HCT116 (cell line): Measurements from ENCODE around the gene EIF4E3. TPM values are rescaled to one million over a fixed set of nuclear protein-coding genes. Genes with fewer than 3 reads are reported as not detected.

ENCODE experiments used
- ATAC-seq: fragments of 200-7000 bp; cut with Tn5 transposase; 2 replicates; pipeline ENCODE4 v1.9.1; 2020; ENCODE audit warnings: mild to moderate bottlenecking, moderate library complexity
- BruUV-seq: library from RNA; stranded (reverse); fragments of 400-500 nt; replicated peaks from 2 replicates; lab custom pipeline; 2021; lab: Mats Ljungman, UMichigan
- CTCF ChIA-PET: fragments of 300-600 bp; sonication (Branson Sonifier 250); formaldehyde crosslinking; loops from one replicate; lab custom pipeline; 2021; ENCODE audit warnings: antibody characterized with exemption; lab: Charles Lee
- POLR2A ChIA-PET: fragments of 300-600, 350-600 bp; sonication (Branson Sonifier 250); formaldehyde crosslinking; loops from one replicate; lab custom pipeline; 2021; ENCODE audit warnings: antibody characterized with exemption; lab: Charles Lee
- RAD21 ChIA-PET, 2 experiments: fragments of 300-600 bp; sonication (Branson Sonifier 250); formaldehyde crosslinking; loops; one replicate each; lab custom pipeline; 2023; ENCODE audit warnings: low total read pairs in 2 of 2; ENCODE audit not compliant: uncharacterized antibody in 2 of 2, unreplicated experiment in 2 of 2, low non-redundant PET in 1 of 2; lab: Charles Lee
- DNase-seq: peaks from one replicate; pipeline ENCODE4 v3.0.0-alpha.2; 2010; ENCODE audit warnings: low read depth, low spot score
- H2AFZ ChIP-seq: fragments of 200-600 bp; shearing (Covaris generic), sonication (generic); 2 replicates; pipeline ENCODE4 v1.6.1; 2017; ENCODE audit warnings: low read depth, mixed run types, mixed read lengths, antibody characterized with exemption, low read length; ENCODE audit not compliant: poor library complexity, severe bottlenecking
- H3K27ac ChIP-seq: 2 replicates; pipeline ENCODE4 v1.5.1; 2012; ENCODE audit warnings: low read depth, low read length
- H3K27me3 ChIP-seq: fragments of 200-600 bp; sonication (generic); 2 replicates; pipeline ENCODE4 v1.6.1; 2016; ENCODE audit warnings: mixed run types, low read length, mixed read lengths; ENCODE audit not compliant: insufficient read depth
- H3K36me3 ChIP-seq, 2 experiments: fragments of 200-500 bp in 1 of 2; fragments of 200-600 bp in 1 of 2; sonication (Bioruptor generic) in 1 of 2; sonication (generic) in 1 of 2; 2 replicates each; pipeline versions ENCODE4 v1.5.1 to v1.6.1; 2014 to 2016; ENCODE audit warnings: low read length in 2 of 2, inconsistent platforms in 1 of 2, mixed read lengths in 1 of 2, mixed run types in 1 of 2; ENCODE audit not compliant: insufficient read depth in 2 of 2, control insufficient read depth in 1 of 2
- H3K4me1 ChIP-seq, 2 experiments: fragments of 200-600 bp in 1 of 2; sonication (generic) in 1 of 2; 2 replicates each; pipeline versions ENCODE4 v1.5.1 to v1.6.1; 2012 to 2017; ENCODE audit warnings: low read length in 2 of 2, inconsistent platforms in 1 of 2, mild to moderate bottlenecking in 1 of 2, mixed read lengths in 1 of 2, mixed run types in 1 of 2, moderate library complexity in 1 of 2; ENCODE audit not compliant: insufficient read depth in 2 of 2, control insufficient read depth in 1 of 2
- H3K4me2 ChIP-seq: fragments of 200-600 bp; sonication (generic); 2 replicates; pipeline ENCODE4 v1.6.1; 2017; ENCODE audit warnings: mixed run types, low read length, mixed read lengths
- H3K4me3 ChIP-seq, 2 experiments: fragments of 200-600 bp in 1 of 2; sonication (generic) in 1 of 2; replicated peaks in 1 of 2; 2 replicates each; pipeline ENCODE4 v1.5.1; 2011 to 2016; ENCODE audit warnings: low read length in 2 of 2, control low read depth in 1 of 2, low read depth in 1 of 2, mild to moderate bottlenecking in 1 of 2, mixed read lengths in 1 of 2, mixed run types in 1 of 2
- H3K79me2 ChIP-seq: fragments of 200-600 bp; sonication (generic); 2 replicates; pipeline ENCODE4 v1.6.1; 2017; ENCODE audit warnings: mild to moderate bottlenecking, mixed run types, low read length, moderate library complexity, mixed read lengths; ENCODE audit not compliant: insufficient read depth
- H3K9ac ChIP-seq: fragments of 200-600 bp; sonication (generic); 2 replicates; pipeline ENCODE4 v1.6.1; 2016; ENCODE audit warnings: low read length, mixed read lengths
- H3K9me2 ChIP-seq: fragments of 200-600 bp; sonication (generic), shearing (Covaris generic); 2 replicates; pipeline ENCODE4 v1.6.1; 2017; ENCODE audit warnings: mixed run types, mild to moderate bottlenecking, moderate library complexity; ENCODE audit not compliant: insufficient read depth
- H3K9me3 ChIP-seq, 2 experiments: fragments of 200-500 bp in 1 of 2; fragments of 200-600 bp in 1 of 2; sonication (Bioruptor generic) in 1 of 2; sonication (generic) in 1 of 2; 2 replicates each; pipeline ENCODE4 v1.6.1; 2014 to 2017; ENCODE audit warnings: low read length in 2 of 2, mixed read lengths in 2 of 2, inconsistent platforms in 1 of 2, low read depth in 1 of 2, mild to moderate bottlenecking in 1 of 2, mixed run types in 1 of 2, moderate library complexity in 1 of 2; ENCODE audit not compliant: control insufficient read depth in 1 of 2, insufficient read depth in 1 of 2
- H4K20me1 ChIP-seq: fragments of 200-600 bp; sonication (generic), shearing (Covaris generic); 2 replicates; pipeline ENCODE4 v1.6.1; 2017; ENCODE audit warnings: mixed run types, mild to moderate bottlenecking, moderate library complexity; ENCODE audit not compliant: insufficient read depth
- CBX3 ChIP-seq: IDR thresholded peaks from 2 replicates; pipeline ENCODE4 v1.6.1; 2012; ENCODE audit warnings: low read depth
- CEBPB ChIP-seq: IDR thresholded peaks from 2 replicates; pipeline ENCODE4 v1.6.1; 2012; ENCODE audit warnings: low read depth
- EGR1 ChIP-seq: IDR thresholded peaks from 2 replicates; pipeline ENCODE4 v1.6.1; 2012; ENCODE audit warnings: low read depth
- EZH2 ChIP-seq: fragments of 200-600 bp; sonication (generic); IDR thresholded peaks from 2 replicates; pipeline ENCODE4 v1.6.1; 2017; ENCODE audit warnings: antibody characterized with exemption, mixed run types
- JUND ChIP-seq: IDR thresholded peaks from 2 replicates; pipeline ENCODE4 v1.6.1; 2012
- POLR2A ChIP-seq: IDR thresholded peaks from 2 replicates; pipeline ENCODE4 v1.7.0; 2011; ENCODE audit warnings: borderline replicate concordance; ENCODE audit not compliant: insufficient read depth, insufficient read length; ENCODE audit errors: extremely low read depth
- POLR2AphosphoS5 ChIP-seq: IDR thresholded peaks from 2 replicates; pipeline ENCODE4 v1.6.1; 2011; ENCODE audit warnings: mild to moderate bottlenecking, low read depth, low read length, moderate library complexity
- RAD21 ChIP-seq: IDR thresholded peaks from 2 replicates; pipeline ENCODE4 v1.6.1; 2012; ENCODE audit warnings: low read depth, mild to moderate bottlenecking
- SIN3A ChIP-seq: IDR thresholded peaks from 2 replicates; pipeline ENCODE4 v1.6.1; 2012; ENCODE audit warnings: low read depth
- SP1 ChIP-seq: IDR thresholded peaks from 2 replicates; pipeline ENCODE4 v1.6.1; 2012; ENCODE audit warnings: low read depth
- SRF ChIP-seq: IDR thresholded peaks from 2 replicates; pipeline ENCODE4 v1.6.1; 2012; ENCODE audit warnings: low read depth
- TCF7L2 ChIP-seq: IDR thresholded peaks from 2 replicates; pipeline ENCODE4 v1.7.0; 2011; ENCODE audit warnings: borderline replicate concordance, inconsistent platforms; ENCODE audit not compliant: insufficient read depth, insufficient read length; ENCODE audit errors: extremely low read depth
- intact Hi-C: fragments of 100-400 bp; cut with micrococcal nuclease; formaldehyde crosslinking; loops from 2 replicates; pipeline ENCODE4 v1.10.0; 2022
- total RNA-seq: library from RNA; stranded (reverse); gene quantifications from one replicate; pipeline ENCODE4 v1.2.1, GENCODE V29; 2021; ENCODE audit not compliant: unreplicated experiment
- TF ChIP-seq, protein P1 (sequence below), 3 experiments: fragments of 200-600 bp in 1 of 3; sonication (generic) in 1 of 3; IDR thresholded peaks in 2 of 3; conservative IDR thresholded peaks in 1 of 3; 2 replicates each; pipeline ENCODE4 v1.5.1; 2012 to 2017; ENCODE audit warnings: low read depth in 2 of 3, low read length in 2 of 3, antibody characterized with exemption in 1 of 3, borderline replicate concordance in 1 of 3, control low read depth in 1 of 3, mild to moderate bottlenecking in 1 of 3, mixed read lengths in 1 of 3, mixed run types in 1 of 3, moderate library complexity in 1 of 3; ENCODE audit not compliant: insufficient read depth in 1 of 3
- TF ChIP-seq, protein P2 (sequence below): IDR thresholded peaks from 2 replicates; pipeline ENCODE4 v1.6.1; 2011; ENCODE audit warnings: mild to moderate bottlenecking, low read length, moderate library complexity; ENCODE audit not compliant: insufficient replicate concordance; ENCODE audit errors: extremely low read depth
- TF ChIP-seq, protein P3 (sequence below): IDR thresholded peaks from 2 replicates; pipeline ENCODE4 v1.6.1; 2012

Gene EIF4E3
- total RNA-seq, 1 experiment from 2014 or later = 6.0 TPM

DNA sequence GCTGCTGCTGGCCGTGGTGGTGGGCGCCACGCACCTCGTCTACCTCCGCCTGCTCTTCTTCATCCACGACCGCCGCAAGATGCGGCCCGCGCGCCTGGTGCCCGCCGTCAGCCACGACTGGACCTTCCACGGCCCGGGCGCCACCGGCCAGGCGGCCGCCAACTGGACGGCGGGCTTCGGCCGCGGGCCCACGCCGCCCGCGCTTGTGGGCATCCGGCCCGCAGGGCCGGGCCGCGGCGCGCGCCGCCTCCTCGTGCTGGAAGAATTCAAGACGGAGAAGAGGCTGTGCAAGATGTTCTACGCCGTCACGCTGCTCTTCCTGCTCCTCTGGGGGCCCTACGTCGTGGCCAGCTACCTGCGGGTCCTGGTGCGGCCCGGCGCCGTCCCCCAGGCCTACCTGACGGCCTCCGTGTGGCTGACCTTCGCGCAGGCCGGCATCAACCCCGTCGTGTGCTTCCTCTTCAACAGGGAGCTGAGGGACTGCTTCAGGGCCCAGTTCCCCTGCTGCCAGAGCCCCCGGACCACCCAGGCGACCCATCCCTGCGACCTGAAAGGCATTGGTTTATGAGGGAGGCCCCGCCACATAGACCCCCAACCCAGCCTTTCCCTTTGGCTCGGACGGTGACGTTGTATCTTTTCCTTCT, 29.5 kb upstream of the EIF4E3 start:
- H3K4me1 ChIP-seq = no peaks in the 10 kb centered on the region
- no peak overlapping the region for H3K9ac ChIP-seq
- no peaks in the 10 kb centered on the region for H3K9me3 ChIP-seq
- DNase-seq (no peak), ATAC-seq (no peak)
- no peaks in the 10 kb centered on the region for H3K36me3 ChIP-seq
- no peaks in the 10 kb centered on the region for H3K9me2 ChIP-seq
- intact Hi-C loops = no loop called here
- H3K4me3 ChIP-seq = no peak overlapping the region
- ChIA-PET RAD21 (no interaction called here), CTCF (interaction anchor here (0.7 kb wide), 1 partner anchor 18 kb away, joined by 3 read pairs; no protein-coding TSS in a partner anchor), POLR2A (no interaction called here)
- H3K79me2 ChIP-seq = no peaks in the 10 kb centered on the region
- no peak for TF ChIP-seq POLR2A
- no peak for TF ChIP-seq SIN3A
- no peak for TF ChIP-seq EGR1
- peaks cover 8% of the 10 kb centered on the region; the same call in 1 of the 2 replicates for H3K27me3 ChIP-seq
- H4K20me1 ChIP-seq = no peaks in the 10 kb centered on the region
- BruUV-seq = no TSS peak
- H3K27ac ChIP-seq = no peak overlapping the region
- no peak overlapping the region for H3K4me2 ChIP-seq
- no peak overlapping the region for H2AFZ ChIP-seq

- Histone ChIP-seq H3K9ac (no peak within 1 kb of the TSS), H3K27ac (no peak within 1 kb of the TSS), H3K9me3 (no peaks in the 10 kb centered on the region), H3K79me2 (no peaks in the 10 kb centered on the region), H3K27me3 (0 out of 2 replicates have a peak, but pooled peaks cover 2% of the 10 kb centered on the region), H2AFZ (no peak within 1 kb of the TSS), H3K36me3 (no peaks in the 10 kb centered on the region), H4K20me1 (no peaks in the 10 kb centered on the region), H3K4me2 (no peak within 1 kb of the TSS), H3K4me3 (no peak within 1 kb of the TSS), H3K4me1 (no peaks in the 10 kb centered on the region), H3K9me2 (no peaks in the 10 kb centered on the region)
- ChIA-PET CTCF (no interaction called here), RAD21 (no interaction called here), POLR2A (no interaction called here)
- no peak for DNase-seq
- BruUV-seq = no TSS peak
- ATAC-seq = no peak
- intact Hi-C loops = no loop called here
- TF ChIP-seq JUND (no peak), CEBPB (no peak), SIN3A (no peak), SRF (no peak), POLR2AphosphoS5 (no peak), TCF7L2 (no peak), SP1 (no peak), EZH2 (no peak), RAD21 (no peak), CBX3 (no peak)
- TF ChIP-seq, protein P1, sequence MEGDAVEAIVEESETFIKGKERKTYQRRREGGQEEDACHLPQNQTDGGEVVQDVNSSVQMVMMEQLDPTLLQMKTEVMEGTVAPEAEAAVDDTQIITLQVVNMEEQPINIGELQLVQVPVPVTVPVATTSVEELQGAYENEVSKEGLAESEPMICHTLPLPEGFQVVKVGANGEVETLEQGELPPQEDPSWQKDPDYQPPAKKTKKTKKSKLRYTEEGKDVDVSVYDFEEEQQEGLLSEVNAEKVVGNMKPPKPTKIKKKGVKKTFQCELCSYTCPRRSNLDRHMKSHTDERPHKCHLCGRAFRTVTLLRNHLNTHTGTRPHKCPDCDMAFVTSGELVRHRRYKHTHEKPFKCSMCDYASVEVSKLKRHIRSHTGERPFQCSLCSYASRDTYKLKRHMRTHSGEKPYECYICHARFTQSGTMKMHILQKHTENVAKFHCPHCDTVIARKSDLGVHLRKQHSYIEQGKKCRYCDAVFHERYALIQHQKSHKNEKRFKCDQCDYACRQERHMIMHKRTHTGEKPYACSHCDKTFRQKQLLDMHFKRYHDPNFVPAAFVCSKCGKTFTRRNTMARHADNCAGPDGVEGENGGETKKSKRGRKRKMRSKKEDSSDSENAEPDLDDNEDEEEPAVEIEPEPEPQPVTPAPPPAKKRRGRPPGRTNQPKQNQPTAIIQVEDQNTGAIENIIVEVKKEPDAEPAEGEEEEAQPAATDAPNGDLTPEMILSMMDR (IDR thresholded peaks at IDR 0.05 in 2 of 3, conservative IDR thresholded peaks at IDR 0.05 in 1 of 3; ENCODE audit: borderline replicate concordance in 1 of 3, insufficient read depth in 1 of 3, low read depth in 2 of 3, low read length in 2 of 3) = no peak
- TF ChIP-seq, protein P2, sequence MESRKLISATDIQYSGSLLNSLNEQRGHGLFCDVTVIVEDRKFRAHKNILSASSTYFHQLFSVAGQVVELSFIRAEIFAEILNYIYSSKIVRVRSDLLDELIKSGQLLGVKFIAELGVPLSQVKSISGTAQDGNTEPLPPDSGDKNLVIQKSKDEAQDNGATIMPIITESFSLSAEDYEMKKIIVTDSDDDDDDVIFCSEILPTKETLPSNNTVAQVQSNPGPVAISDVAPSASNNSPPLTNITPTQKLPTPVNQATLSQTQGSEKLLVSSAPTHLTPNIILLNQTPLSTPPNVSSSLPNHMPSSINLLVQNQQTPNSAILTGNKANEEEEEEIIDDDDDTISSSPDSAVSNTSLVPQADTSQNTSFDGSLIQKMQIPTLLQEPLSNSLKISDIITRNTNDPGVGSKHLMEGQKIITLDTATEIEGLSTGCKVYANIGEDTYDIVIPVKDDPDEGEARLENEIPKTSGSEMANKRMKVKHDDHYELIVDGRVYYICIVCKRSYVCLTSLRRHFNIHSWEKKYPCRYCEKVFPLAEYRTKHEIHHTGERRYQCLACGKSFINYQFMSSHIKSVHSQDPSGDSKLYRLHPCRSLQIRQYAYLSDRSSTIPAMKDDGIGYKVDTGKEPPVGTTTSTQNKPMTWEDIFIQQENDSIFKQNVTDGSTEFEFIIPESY = no peak
- TF ChIP-seq, protein P3, sequence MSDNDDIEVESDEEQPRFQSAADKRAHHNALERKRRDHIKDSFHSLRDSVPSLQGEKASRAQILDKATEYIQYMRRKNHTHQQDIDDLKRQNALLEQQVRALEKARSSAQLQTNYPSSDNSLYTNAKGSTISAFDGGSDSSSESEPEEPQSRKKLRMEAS = no peak
These were observed 28.8 kb upstream of the EIF4E3 start, which contains the start of gene GPR27 for GRCh38 chr3:71753701-71754609. GPR27 (plus strand) TSS chr3:71753855; CDS start chr3:71754050, 195 bp downstream.
